IMR-90 (cell line): ENCODE data around the gene VEGFA.

ENCODE experiments used
- MAZ ChIP-seq: IDR thresholded peaks from 2 replicates; pipeline ENCODE4 v1.6.1; 2012; ENCODE audit warnings: low read depth, mild to moderate bottlenecking, low read length, improper control_type of control experiment, moderate library complexity, borderline replicate concordance
- TF ChIP-seq, protein P1 (sequence below): conservative IDR thresholded peaks from 2 replicates; pipeline ENCODE4 v1.5.1; 2012; ENCODE audit warnings: mild to moderate bottlenecking, low read depth, low read length, improper control_type of control experiment

DNA sequence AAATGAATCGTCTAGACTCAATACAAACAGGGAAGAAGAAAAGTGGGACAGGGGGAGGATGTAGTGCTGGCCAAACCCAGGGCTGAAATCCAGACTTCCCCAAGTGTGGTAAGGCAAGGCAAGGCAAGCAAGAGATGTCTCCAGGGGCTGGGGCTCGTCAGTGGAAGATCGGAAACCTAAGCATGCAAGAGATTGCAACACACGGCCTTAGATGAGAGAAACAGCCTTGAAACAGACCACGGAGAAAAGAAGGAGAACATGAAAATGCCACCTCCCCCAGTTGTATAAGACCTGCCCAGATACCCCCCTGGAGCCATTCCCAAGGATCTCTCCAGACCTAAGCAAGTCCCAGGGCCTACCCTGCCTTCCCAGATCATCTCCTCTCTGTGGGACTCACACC is 20.0 kb downstream of the VEGFA start:
- TF ChIP-seq, protein P1, sequence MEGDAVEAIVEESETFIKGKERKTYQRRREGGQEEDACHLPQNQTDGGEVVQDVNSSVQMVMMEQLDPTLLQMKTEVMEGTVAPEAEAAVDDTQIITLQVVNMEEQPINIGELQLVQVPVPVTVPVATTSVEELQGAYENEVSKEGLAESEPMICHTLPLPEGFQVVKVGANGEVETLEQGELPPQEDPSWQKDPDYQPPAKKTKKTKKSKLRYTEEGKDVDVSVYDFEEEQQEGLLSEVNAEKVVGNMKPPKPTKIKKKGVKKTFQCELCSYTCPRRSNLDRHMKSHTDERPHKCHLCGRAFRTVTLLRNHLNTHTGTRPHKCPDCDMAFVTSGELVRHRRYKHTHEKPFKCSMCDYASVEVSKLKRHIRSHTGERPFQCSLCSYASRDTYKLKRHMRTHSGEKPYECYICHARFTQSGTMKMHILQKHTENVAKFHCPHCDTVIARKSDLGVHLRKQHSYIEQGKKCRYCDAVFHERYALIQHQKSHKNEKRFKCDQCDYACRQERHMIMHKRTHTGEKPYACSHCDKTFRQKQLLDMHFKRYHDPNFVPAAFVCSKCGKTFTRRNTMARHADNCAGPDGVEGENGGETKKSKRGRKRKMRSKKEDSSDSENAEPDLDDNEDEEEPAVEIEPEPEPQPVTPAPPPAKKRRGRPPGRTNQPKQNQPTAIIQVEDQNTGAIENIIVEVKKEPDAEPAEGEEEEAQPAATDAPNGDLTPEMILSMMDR: no peak
- no peak for TF ChIP-seq MAZ
